IMR-90 (cell line): ENCODE data around the gene ZNF48. TPM values are rescaled to one million over a fixed set of nuclear protein-coding genes. Genes with fewer than 3 reads are reported as not detected.

Experiments
- MAZ ChIP-seq: IDR thresholded peaks from 2 replicates; pipeline ENCODE4 v1.6.1; 2012; ENCODE audit warnings: low read depth, mild to moderate bottlenecking, low read length, improper control_type of control experiment, moderate library complexity, borderline replicate concordance
- NFE2L2 ChIP-seq: fragments of 150-350 bp; IDR thresholded peaks from 2 replicates; pipeline ENCODE4 v1.6.1; 2016; ENCODE audit warnings: low read depth, mild to moderate bottlenecking, low read length
- POLR2A ChIP-seq: IDR thresholded peaks from 2 replicates; pipeline ENCODE4 v1.6.1; 2012; ENCODE audit warnings: mild to moderate bottlenecking, low read depth, low read length
- polyA plus RNA-seq, 3 experiments: library from polyadenylated mRNA; depleted of rRNA; stranded (reverse); fragments of >200 nt; gene quantifications; 2 replicates each; pipeline ENCODE4 v1.2.3, GENCODE V29; 2012; ENCODE audit warnings: low replicate concordance in 1 of 3
- total RNA-seq: library from RNA; depleted of rRNA; stranded (reverse); fragments of >200 nt; gene quantifications from 2 replicates; pipeline ENCODE4 v1.2.3, GENCODE V29; 2012
- TF ChIP-seq, protein P1 (sequence below): conservative IDR thresholded peaks from 2 replicates; pipeline ENCODE4 v1.5.1; 2012; ENCODE audit warnings: mild to moderate bottlenecking, low read depth, low read length, improper control_type of control experiment

ZNF48 gene
- total and polyA plus RNA-seq, 2 of the 4 experiments (the other 2 are of a cell fraction), result 5.8 to 6.6 TPM

DNA sequence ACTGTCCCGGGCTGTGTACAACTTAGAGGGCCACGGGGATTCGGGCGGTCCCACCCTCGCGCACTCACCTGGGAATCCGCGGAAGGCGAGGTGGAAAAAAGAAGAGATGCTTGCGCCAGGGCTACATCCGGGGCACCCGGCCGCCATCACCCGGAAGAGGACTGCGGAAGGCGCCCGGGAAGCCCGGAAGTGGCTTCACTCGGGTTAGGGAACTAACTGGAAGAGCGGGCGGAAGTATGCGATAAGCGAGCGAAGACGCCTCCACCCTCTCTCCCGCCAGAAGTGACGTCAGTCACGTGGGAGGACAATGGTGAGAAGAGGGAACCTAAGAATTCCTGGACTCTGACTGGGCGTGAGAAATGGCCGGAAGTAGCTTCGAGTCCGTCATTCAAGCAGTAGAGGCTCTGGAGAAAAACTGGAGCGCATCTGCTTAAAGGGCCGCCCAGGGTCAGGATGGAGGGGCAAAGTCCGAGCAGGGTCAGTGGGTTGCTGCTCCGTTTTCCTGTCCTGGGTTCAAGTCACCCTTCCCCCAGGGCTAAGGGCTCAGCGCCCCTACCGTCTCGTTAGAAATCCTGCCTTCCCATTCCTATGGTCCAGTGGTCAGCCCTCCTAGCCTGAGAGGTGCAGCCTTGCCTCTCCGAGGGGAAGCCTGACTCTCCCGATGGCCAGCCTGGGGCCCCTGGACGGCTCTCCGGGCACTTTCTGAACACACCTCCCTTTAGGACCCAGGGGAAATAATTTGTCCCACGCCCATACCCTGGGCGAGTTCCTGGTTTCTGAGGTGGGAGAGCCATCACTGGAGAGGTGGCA, 39.9 kb upstream of the ZNF48 start, which contains the start of gene CD2BP2 (continued):
- TF ChIP-seq, protein P1, sequence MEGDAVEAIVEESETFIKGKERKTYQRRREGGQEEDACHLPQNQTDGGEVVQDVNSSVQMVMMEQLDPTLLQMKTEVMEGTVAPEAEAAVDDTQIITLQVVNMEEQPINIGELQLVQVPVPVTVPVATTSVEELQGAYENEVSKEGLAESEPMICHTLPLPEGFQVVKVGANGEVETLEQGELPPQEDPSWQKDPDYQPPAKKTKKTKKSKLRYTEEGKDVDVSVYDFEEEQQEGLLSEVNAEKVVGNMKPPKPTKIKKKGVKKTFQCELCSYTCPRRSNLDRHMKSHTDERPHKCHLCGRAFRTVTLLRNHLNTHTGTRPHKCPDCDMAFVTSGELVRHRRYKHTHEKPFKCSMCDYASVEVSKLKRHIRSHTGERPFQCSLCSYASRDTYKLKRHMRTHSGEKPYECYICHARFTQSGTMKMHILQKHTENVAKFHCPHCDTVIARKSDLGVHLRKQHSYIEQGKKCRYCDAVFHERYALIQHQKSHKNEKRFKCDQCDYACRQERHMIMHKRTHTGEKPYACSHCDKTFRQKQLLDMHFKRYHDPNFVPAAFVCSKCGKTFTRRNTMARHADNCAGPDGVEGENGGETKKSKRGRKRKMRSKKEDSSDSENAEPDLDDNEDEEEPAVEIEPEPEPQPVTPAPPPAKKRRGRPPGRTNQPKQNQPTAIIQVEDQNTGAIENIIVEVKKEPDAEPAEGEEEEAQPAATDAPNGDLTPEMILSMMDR, result 0 out of 2 replicates have a peak, but pooled peaks have one; percentile 6
- TF ChIP-seq NFE2L2, result no peak
- peak; percentile 76 for TF ChIP-seq POLR2A
- TF ChIP-seq MAZ, result peak; percentile 40; the same call in 1 of the 2 replicates
